Measurements from ENCODE around the gene CIB2. TPM values are rescaled to one million over a fixed set of nuclear protein-coding genes. Genes with fewer than 3 reads are reported as not detected.
A peak's percentile ranks its signal among the peaks of the same experiment; 100 is the strongest.

Gene CIB2
- total and polyA plus RNA-seq, 10 donors: 1.0 to 5.0 (median 3.1) TPM

GRCh38 chr15:78093242-78094020, 37.8 kb downstream of the CIB2 start:
- intact Hi-C loops (cut with DNase I; ENCODE audit: low total_unique reads): no loop called here
- no peaks in the 10 kb centered on the region for H3K27me3 ChIP-seq (replicated peaks in 1 of 7)
- peaks cover 0 to 29% (median 18%) of the 10 kb centered on the region in 6 donors for H3K4me1 ChIP-seq
- no peak overlapping the region for H3K4me3 ChIP-seq
- DNase-seq: no peak
- WGBS, 5 donors: 59 to 73% (median 72%) methylated on average over 5 of the region's 5 CpGs
- H3K27ac ChIP-seq: peak overlapping the region in 1 of 8 donors; percentile 3
- no peaks in the 10 kb centered on the region for H3K36me3 ChIP-seq
- no peak for TF ChIP-seq CTCF (IDR thresholded peaks at IDR 0.05 in 8 of 11, conservative IDR thresholded peaks at IDR 0.05 in 3 of 11)
- TF ChIP-seq POLR2A (IDR thresholded peaks at IDR 0.05): no peak
- TF ChIP-seq POLR2AphosphoS5 (IDR thresholded peaks at IDR 0.05): peak in 1 of 3 donors; percentile 63
- H3K9me3 ChIP-seq: no peaks in the 10 kb centered on the region

- DNase-seq: no peak
- intact Hi-C loops (cut with DNase I; ENCODE audit: low total_unique reads): no loop called here
- H3K4me1 ChIP-seq: peaks cover 0 to 39% (median 24%) of the 10 kb centered on the region in 6 donors
- H3K27me3 ChIP-seq (replicated peaks in 1 of 7): no peaks in the 10 kb centered on the region
- no peak for TF ChIP-seq CTCF (IDR thresholded peaks at IDR 0.05 in 8 of 11, conservative IDR thresholded peaks at IDR 0.05 in 3 of 11)
- TF ChIP-seq POLR2AphosphoS5 (IDR thresholded peaks at IDR 0.05): no peak
- no peak for TF ChIP-seq POLR2A (IDR thresholded peaks at IDR 0.05)
- WGBS, 5 donors: 65 to 83% (median 73%) methylated on average over 6 to 11 of the region's 11 CpGs
- H3K9me3 ChIP-seq: no peaks in the 10 kb centered on the region
- H3K27ac ChIP-seq: peak within 1 kb of the TSS in 2 of 8 donors; percentile 3 to 10
- no peaks in the 10 kb centered on the region for H3K36me3 ChIP-seq
- H3K4me3 ChIP-seq: no peak within 1 kb of the TSS
Observed at GRCh38 chr15:78092261-78093041, 38.8 kb downstream of the CIB2 start, which contains the start of gene SH2D7. SH2D7 (plus strand) TSS chr15:78092561; CDS start chr15:78092585, 24 bp downstream.

GRCh38 chr15:78090422-78091063, 40.7 kb downstream of the CIB2 start:
- no peak for TF ChIP-seq CTCF (IDR thresholded peaks at IDR 0.05 in 8 of 11, conservative IDR thresholded peaks at IDR 0.05 in 3 of 11)
- TF ChIP-seq POLR2AphosphoS5 (IDR thresholded peaks at IDR 0.05): no peak
- TF ChIP-seq POLR2A (IDR thresholded peaks at IDR 0.05): no peak
- intact Hi-C loops (cut with DNase I; ENCODE audit: low total_unique reads): no loop called here
- Histone ChIP-seq H3K27ac (no peak overlapping the region), H3K36me3 (no peaks in the 10 kb centered on the region), H3K27me3 (replicated peaks in 1 of 7) (no peaks in the 10 kb centered on the region), H3K4me3 (no peak overlapping the region), H3K4me1 (peaks cover 0 to 45% (median 24%) of the 10 kb centered on the region in 6 donors), H3K9me3 (no peaks in the 10 kb centered on the region)
- no peak for DNase-seq
- WGBS, 5 donors: 96 to 99% (median 96%) methylated on average over 3 of the region's 3 CpGs
